Stimulated activated CD4-positive, alpha-beta T cell treated with anti-CD3 and anti-CD28 coated beads, Interleukin-15, amount 100 ng/mL, for 24 hours (primary cell): ENCODE results near the gene USP17L15.
A peak's percentile ranks its signal among the peaks of the same experiment; 100 is the strongest.
"Not testable (repeated sequence)": the region's sequence is repeated elsewhere in the genome, so short reads cannot be mapped to it uniquely, and the experiment has no call there.

Experiments
- DNase-seq: peaks from one replicate; pipeline ENCODE4 v3.0.0-alpha.2; 2020

Gene USP17L15

GRCh38 chr4:9234085-9234484, at the start of gene USP17L15:
TSS of gene USP17L15 (plus strand) at chr4:9234385. CDS start at chr4:9234385, 0 bp downstream.
- not testable (repeated sequence) for DNase-seq

GRCh38 chr4:9210357-9210756, 23.8 kb upstream of the USP17L15 start, which contains the start of gene USP17L10:
TSS of gene USP17L10 (plus strand) at chr4:9210657. CDS start at chr4:9210657, 0 bp downstream.
- DNase-seq, result not testable (repeated sequence)

- DNase-seq, result not testable (repeated sequence)
Observed at GRCh38 chr4:9214701-9215100, 19.5 kb upstream of the USP17L15 start.

GRCh38 chr4:9215105-9215504, 19.1 kb upstream of the USP17L15 start, which contains the start of gene USP17L11:
TSS of gene USP17L11 (plus strand) at chr4:9215405. CDS start at chr4:9215405, 0 bp downstream.
- not testable (repeated sequence) for DNase-seq

GRCh38 chr4:9219852-9220251, 14.3 kb upstream of the USP17L15 start, which contains the start of gene USP17L12:
TSS of gene USP17L12 (plus strand) at chr4:9220152. CDS start at chr4:9220152, 0 bp downstream.
- DNase-seq, result not testable (repeated sequence)

- not testable (repeated sequence) for DNase-seq
Observed at GRCh38 chr4:9224596-9224995, 9.6 kb upstream of the USP17L15 start, which contains the start of gene USP17L13. TSS of gene USP17L13 (plus strand) at chr4:9224896. CDS start at chr4:9224896, 0 bp downstream.

GRCh38 chr4:9230249-9230648, 3.9 kb upstream of the USP17L15 start:
- DNase-seq, result not testable (repeated sequence)

GRCh38 chr4:9238461-9238860, 4.3 kb downstream of the USP17L15 start:
- not testable (repeated sequence) for DNase-seq

- not testable (repeated sequence) for DNase-seq
Observed at GRCh38 chr4:9243579-9243978, 9.4 kb downstream of the USP17L15 start, which contains the start of gene USP17L17. TSS of gene USP17L17 (plus strand) at chr4:9243879. CDS start at chr4:9243879, 0 bp downstream.

GRCh38 chr4:9247953-9248680, 13.9 kb downstream of the USP17L15 start, which contains the start of gene USP17L18:
TSS of gene USP17L18 (plus strand) at chr4:9248630. CDS start at chr4:9248630, 0 bp downstream.
- peak; percentile 0 for DNase-seq

- not testable (repeated sequence) for DNase-seq
Observed at GRCh38 chr4:9253078-9253477, 18.9 kb downstream of the USP17L15 start, which contains the start of gene USP17L19. TSS of gene USP17L19 (plus strand) at chr4:9253378. CDS start at chr4:9253378, 0 bp downstream.

- not testable (repeated sequence) for DNase-seq
Observed at GRCh38 chr4:9257824-9258223, 23.6 kb downstream of the USP17L15 start, which contains the start of gene USP17L20. TSS of gene USP17L20 (plus strand) at chr4:9258124. CDS start at chr4:9258124, 0 bp downstream.

GRCh38 chr4:9262572-9262971, 28.4 kb downstream of the USP17L15 start, which contains the start of gene USP17L21:
TSS of gene USP17L21 (plus strand) at chr4:9262872. CDS start at chr4:9262872, 0 bp downstream.
- DNase-seq, result not testable (repeated sequence)

GRCh38 chr4:9267319-9267718, 33.1 kb downstream of the USP17L15 start, which contains the start of gene USP17L22:
TSS of gene USP17L22 (plus strand) at chr4:9267619. CDS start at chr4:9267619, 0 bp downstream.
- DNase-seq, result not testable (repeated sequence)

- DNase-seq, result peak; percentile 18
Observed at GRCh38 chr4:9271719-9272118, 37.5 kb downstream of the USP17L15 start.
